ENCODE results near the gene ADGRB3.

- TF ChIP-seq, protein P1, sequence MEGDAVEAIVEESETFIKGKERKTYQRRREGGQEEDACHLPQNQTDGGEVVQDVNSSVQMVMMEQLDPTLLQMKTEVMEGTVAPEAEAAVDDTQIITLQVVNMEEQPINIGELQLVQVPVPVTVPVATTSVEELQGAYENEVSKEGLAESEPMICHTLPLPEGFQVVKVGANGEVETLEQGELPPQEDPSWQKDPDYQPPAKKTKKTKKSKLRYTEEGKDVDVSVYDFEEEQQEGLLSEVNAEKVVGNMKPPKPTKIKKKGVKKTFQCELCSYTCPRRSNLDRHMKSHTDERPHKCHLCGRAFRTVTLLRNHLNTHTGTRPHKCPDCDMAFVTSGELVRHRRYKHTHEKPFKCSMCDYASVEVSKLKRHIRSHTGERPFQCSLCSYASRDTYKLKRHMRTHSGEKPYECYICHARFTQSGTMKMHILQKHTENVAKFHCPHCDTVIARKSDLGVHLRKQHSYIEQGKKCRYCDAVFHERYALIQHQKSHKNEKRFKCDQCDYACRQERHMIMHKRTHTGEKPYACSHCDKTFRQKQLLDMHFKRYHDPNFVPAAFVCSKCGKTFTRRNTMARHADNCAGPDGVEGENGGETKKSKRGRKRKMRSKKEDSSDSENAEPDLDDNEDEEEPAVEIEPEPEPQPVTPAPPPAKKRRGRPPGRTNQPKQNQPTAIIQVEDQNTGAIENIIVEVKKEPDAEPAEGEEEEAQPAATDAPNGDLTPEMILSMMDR (IDR thresholded peaks at IDR 0.05 in 8 of 11, conservative IDR thresholded peaks at IDR 0.05 in 3 of 11), result no peak
- TF ChIP-seq POLR2A (IDR thresholded peaks at IDR 0.05) (no peak), POLR2AphosphoS5 (IDR thresholded peaks at IDR 0.05) (no peak)
These were observed 451.6 kb downstream of the ADGRB3 start for GRCh38 chr6:69086689-69087088.

Measured in spleen (tissue), 7 donors.